ENCODE measurements around the gene ZNF710. TPM values are rescaled to one million over a fixed set of nuclear protein-coding genes. Genes with fewer than 3 reads are reported as not detected.

ZNF710 gene
- total RNA-seq, 1 donor from 2014 or later, result 34.7 TPM

GRCh38 chr15:89964232-89964954 is 36.7 kb upstream of the ZNF710 start:
- Mint-ChIP-seq H3K36me3 (no peaks in the 10 kb centered on the region), H3K4me1 (ENCODE audit: unreplicated experiment) (no peaks in the 10 kb centered on the region), H3K27me3 (no peaks in the 10 kb centered on the region), H3K9me3 (no peaks in the 10 kb centered on the region), H3K4me3 (no peak overlapping the region), H3K27ac (no peak overlapping the region)
- no peak for DNase-seq (ENCODE audit: extremely low spot score, unreplicated experiment)
- TF ChIP-seq, protein P1, sequence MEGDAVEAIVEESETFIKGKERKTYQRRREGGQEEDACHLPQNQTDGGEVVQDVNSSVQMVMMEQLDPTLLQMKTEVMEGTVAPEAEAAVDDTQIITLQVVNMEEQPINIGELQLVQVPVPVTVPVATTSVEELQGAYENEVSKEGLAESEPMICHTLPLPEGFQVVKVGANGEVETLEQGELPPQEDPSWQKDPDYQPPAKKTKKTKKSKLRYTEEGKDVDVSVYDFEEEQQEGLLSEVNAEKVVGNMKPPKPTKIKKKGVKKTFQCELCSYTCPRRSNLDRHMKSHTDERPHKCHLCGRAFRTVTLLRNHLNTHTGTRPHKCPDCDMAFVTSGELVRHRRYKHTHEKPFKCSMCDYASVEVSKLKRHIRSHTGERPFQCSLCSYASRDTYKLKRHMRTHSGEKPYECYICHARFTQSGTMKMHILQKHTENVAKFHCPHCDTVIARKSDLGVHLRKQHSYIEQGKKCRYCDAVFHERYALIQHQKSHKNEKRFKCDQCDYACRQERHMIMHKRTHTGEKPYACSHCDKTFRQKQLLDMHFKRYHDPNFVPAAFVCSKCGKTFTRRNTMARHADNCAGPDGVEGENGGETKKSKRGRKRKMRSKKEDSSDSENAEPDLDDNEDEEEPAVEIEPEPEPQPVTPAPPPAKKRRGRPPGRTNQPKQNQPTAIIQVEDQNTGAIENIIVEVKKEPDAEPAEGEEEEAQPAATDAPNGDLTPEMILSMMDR (conservative IDR thresholded peaks at IDR 0.05), result no peak

GRCh38 chr15:89967881-89968280 is 33.2 kb upstream of the ZNF710 start:
- no peaks in the 10 kb centered on the region for H3K9me3 Mint-ChIP-seq
- no peaks in the 10 kb centered on the region for H3K27me3 Mint-ChIP-seq
- TF ChIP-seq, protein P1 (conservative IDR thresholded peaks at IDR 0.05), result no peak
- no peaks in the 10 kb centered on the region for H3K4me1 Mint-ChIP-seq (ENCODE audit: unreplicated experiment)
- no peak for DNase-seq (ENCODE audit: extremely low spot score, unreplicated experiment)
- H3K27ac Mint-ChIP-seq, result no peak overlapping the region
- no peak overlapping the region for H3K4me3 Mint-ChIP-seq
- no peaks in the 10 kb centered on the region for H3K36me3 Mint-ChIP-seq

DNA sequence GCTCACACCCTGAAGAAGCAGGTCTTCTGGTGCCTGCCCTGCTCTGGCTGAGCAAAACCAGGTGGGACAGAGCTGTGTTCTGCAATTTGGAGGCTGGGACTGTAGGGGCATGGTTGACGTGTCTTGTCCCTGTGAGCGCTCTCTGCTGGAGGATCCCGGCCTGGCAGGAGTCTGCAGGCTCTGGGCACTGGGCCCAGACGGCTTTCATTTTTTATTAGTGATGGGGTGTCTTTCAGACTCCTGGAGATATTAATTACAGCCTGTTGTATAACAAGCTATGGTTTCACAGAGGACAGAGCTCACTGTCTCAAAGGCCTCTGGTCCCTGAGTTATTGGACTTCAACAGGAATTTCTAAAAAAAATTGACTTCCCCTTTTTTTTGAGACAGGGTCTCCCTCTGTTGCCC is 29.5 kb upstream of the ZNF710 start:
- Mint-ChIP-seq H3K27ac (no peak overlapping the region), H3K4me1 (ENCODE audit: unreplicated experiment) (no peaks in the 10 kb centered on the region), H3K27me3 (no peaks in the 10 kb centered on the region), H3K4me3 (no peak overlapping the region), H3K9me3 (no peaks in the 10 kb centered on the region), H3K36me3 (no peaks in the 10 kb centered on the region)
- peak; percentile 74 for DNase-seq (ENCODE audit: extremely low spot score, unreplicated experiment)
- TF ChIP-seq, protein P1 (conservative IDR thresholded peaks at IDR 0.05), result peak; percentile 79

GRCh38 chr15:89972085-89972484 is 29.0 kb upstream of the ZNF710 start:
- Mint-ChIP-seq H3K27me3 (no peaks in the 10 kb centered on the region), H3K27ac (no peak overlapping the region), H3K4me1 (ENCODE audit: unreplicated experiment) (no peaks in the 10 kb centered on the region), H3K4me3 (no peak overlapping the region), H3K36me3 (no peaks in the 10 kb centered on the region), H3K9me3 (no peaks in the 10 kb centered on the region)
- no peak for DNase-seq (ENCODE audit: extremely low spot score, unreplicated experiment)
- TF ChIP-seq, protein P1 (conservative IDR thresholded peaks at IDR 0.05), result no peak

DNA sequence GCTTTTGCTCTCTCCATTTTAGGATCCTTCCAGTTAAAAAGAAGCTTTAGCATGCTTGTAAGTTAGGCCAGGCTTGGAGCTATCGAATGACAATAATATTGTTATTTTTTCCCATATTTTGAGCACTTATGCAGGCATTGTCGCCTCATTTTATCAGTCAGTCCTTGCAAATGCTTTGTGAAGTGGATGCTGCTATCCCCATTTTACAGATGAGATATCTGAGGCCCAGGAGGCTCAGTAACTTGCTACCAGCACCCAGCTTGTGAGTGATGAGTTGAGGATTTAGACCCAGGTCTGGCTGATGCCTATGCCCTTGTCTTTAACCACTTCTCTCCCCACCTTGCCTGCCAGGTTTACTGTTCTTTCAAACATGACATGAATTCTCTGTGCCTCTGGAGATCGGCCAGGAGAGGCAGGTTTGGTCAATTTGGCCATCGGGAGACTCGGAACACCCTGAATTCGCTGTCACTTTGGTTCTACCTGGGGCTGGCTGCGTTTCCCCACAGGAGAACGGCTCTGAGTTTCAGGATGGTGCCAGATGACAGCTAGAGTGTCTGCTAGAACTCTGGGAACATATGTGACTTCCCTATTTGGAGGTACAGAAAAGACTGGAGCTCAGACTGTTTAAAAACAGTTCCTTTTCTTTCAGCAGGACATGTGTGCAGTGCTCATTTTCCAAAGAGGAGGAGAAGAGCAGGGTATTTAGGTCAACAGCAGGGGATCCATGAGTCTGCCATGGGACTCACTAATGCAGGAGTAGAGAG is 25.5 kb upstream of the ZNF710 start:
- H3K4me1 Mint-ChIP-seq (ENCODE audit: unreplicated experiment), result no peaks in the 10 kb centered on the region
- no peak overlapping the region for H3K27ac Mint-ChIP-seq
- no peaks in the 10 kb centered on the region for H3K9me3 Mint-ChIP-seq
- H3K4me3 Mint-ChIP-seq, result no peak overlapping the region
- H3K36me3 Mint-ChIP-seq, result no peaks in the 10 kb centered on the region
- no peak for DNase-seq (ENCODE audit: extremely low spot score, unreplicated experiment)
- H3K27me3 Mint-ChIP-seq, result no peaks in the 10 kb centered on the region
- TF ChIP-seq, protein P1 (conservative IDR thresholded peaks at IDR 0.05), result no peak
